ENCODE results near the gene EFNA5. TPM values are rescaled to one million over a fixed set of nuclear protein-coding genes. Genes with fewer than 3 reads are reported as not detected.

Gene EFNA5
- total and polyA plus RNA-seq, 2 donors from 2014 or later: 5.9 to 54.4 TPM

- Histone ChIP-seq H3K9ac (ENCODE audit: low read length in 3 of 3) (no peak overlapping the region), H3K27me3 (ENCODE audit: control insufficient read depth, insufficient read depth, low read length) (no peaks in the 10 kb centered on the region), H3K4me3 (ENCODE audit: low read length in 3 of 3) (no peak overlapping the region), H3K27ac (ENCODE audit: low read depth in 2 of 2, low read length in 2 of 2) (no peak overlapping the region), H3K4me1 (ENCODE audit: control insufficient read depth in 2 of 3, insufficient read depth in 2 of 3, low read depth in 1 of 3, low read length in 3 of 3) (peaks cover 0 to 4% (median 0%) of the 10 kb centered on the region in 3 donors), H3K36me3 (ENCODE audit: control insufficient read depth in 2 of 3, insufficient read depth in 3 of 3, low read length in 3 of 3) (no peaks in the 10 kb centered on the region), H3K9me3 (ENCODE audit: control insufficient read depth in 2 of 3, insufficient read depth in 1 of 3, low read length in 3 of 3) (no peaks in the 10 kb centered on the region)
- no peak for TF ChIP-seq CTCF (IDR thresholded peaks at IDR 0.05; ENCODE audit: borderline replicate concordance, extremely low read depth, insufficient read depth)
- FAIRE-seq (no peak), DNase-seq (no peak)
- intact Hi-C loops (cut with DNase I): no loop called here
Measured at GRCh38 chr5:107508097-107508496, 162.6 kb downstream of the EFNA5 start.

- peak overlapping the region in 1 of 3 donors; percentile 53 for H3K9ac ChIP-seq (ENCODE audit: low read length in 3 of 3)
- H3K27me3 ChIP-seq (ENCODE audit: control insufficient read depth, insufficient read depth, low read length): no peaks in the 10 kb centered on the region
- peaks cover 2 to 4% (median 4%) of the 10 kb centered on the region in 3 donors for H3K4me1 ChIP-seq (ENCODE audit: control insufficient read depth in 2 of 3, insufficient read depth in 2 of 3, low read depth in 1 of 3, low read length in 3 of 3)
- DNase-seq: peak in 2 of 5 donors; percentile 43 to 50
- H3K4me3 ChIP-seq (ENCODE audit: low read length in 3 of 3): peak overlapping the region in 2 of 3 donors; percentile 2 to 37
- no peaks in the 10 kb centered on the region for H3K9me3 ChIP-seq (ENCODE audit: control insufficient read depth in 2 of 3, insufficient read depth in 1 of 3, low read length in 3 of 3)
- intact Hi-C loops (cut with DNase I): no loop called here
- H3K36me3 ChIP-seq (ENCODE audit: control insufficient read depth in 2 of 3, insufficient read depth in 3 of 3, low read length in 3 of 3): no peaks in the 10 kb centered on the region
- TF ChIP-seq CTCF (IDR thresholded peaks at IDR 0.05; ENCODE audit: borderline replicate concordance, extremely low read depth, insufficient read depth): no peak
- no peak for FAIRE-seq
- H3K27ac ChIP-seq (ENCODE audit: low read depth in 2 of 2, low read length in 2 of 2): peak overlapping the region; percentile 29 to 38
Measured at GRCh38 chr5:107505763-107506534, 164.8 kb downstream of the EFNA5 start.

- DNase-seq: no peak
- Histone ChIP-seq H3K9me3 (ENCODE audit: control insufficient read depth in 2 of 3, insufficient read depth in 1 of 3, low read length in 3 of 3) (no peaks in the 10 kb centered on the region), H3K4me1 (ENCODE audit: control insufficient read depth in 2 of 3, insufficient read depth in 2 of 3, low read depth in 1 of 3, low read length in 3 of 3) (peaks cover 4 to 6% (median 4%) of the 10 kb centered on the region in 3 donors), H3K27me3 (ENCODE audit: control insufficient read depth, insufficient read depth, low read length) (no peaks in the 10 kb centered on the region), H3K4me3 (ENCODE audit: low read length in 3 of 3) (no peak overlapping the region), H3K9ac (ENCODE audit: low read length in 3 of 3) (no peak overlapping the region), H3K27ac (ENCODE audit: low read depth in 2 of 2, low read length in 2 of 2) (no peak overlapping the region), H3K36me3 (ENCODE audit: control insufficient read depth in 2 of 3, insufficient read depth in 3 of 3, low read length in 3 of 3) (no peaks in the 10 kb centered on the region)
- intact Hi-C loops (cut with DNase I): no loop called here
- TF ChIP-seq CTCF (IDR thresholded peaks at IDR 0.05; ENCODE audit: borderline replicate concordance, extremely low read depth, insufficient read depth): no peak
- FAIRE-seq: no peak
Measured at GRCh38 chr5:107504424-107504823, 166.3 kb downstream of the EFNA5 start.

Measured in kidney (tissue), 14 donors.